ENCODE measurements around the gene CSAD.
A peak's percentile ranks its signal among the peaks of the same experiment; 100 is the strongest.
"Not testable (repeated sequence)": the region's sequence is repeated elsewhere in the genome, so short reads cannot be mapped to it uniquely, and the experiment has no call there.

The CSAD gene

GRCh38 chr12:53197011-53197640 is 16.4 kb upstream of the CSAD start:
- DNase-seq: no peak

DNA sequence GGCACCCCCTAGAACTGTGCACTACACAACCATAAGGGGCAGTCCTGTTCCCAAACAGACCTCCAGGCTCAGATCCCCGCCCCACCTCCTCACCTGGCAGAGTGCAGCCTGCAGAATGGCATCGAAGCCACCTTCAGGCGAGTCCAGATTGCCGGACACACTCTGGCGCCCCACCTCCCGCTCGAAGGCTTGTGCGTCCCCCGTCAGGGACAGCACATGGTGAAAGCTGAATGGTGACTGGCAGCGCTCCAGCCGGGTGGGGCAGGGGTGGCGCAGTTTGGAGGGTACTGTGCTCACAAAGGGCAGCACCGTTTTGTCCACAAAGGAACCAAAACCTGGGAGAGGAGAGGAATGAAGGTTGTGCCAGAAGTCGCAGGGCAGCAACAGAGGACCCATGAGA is 15.8 kb upstream of the CSAD start:
- no peak for DNase-seq

GRCh38 chr12:53195516-53196420 is 15.0 kb upstream of the CSAD start:
- no peak for DNase-seq

DNA sequence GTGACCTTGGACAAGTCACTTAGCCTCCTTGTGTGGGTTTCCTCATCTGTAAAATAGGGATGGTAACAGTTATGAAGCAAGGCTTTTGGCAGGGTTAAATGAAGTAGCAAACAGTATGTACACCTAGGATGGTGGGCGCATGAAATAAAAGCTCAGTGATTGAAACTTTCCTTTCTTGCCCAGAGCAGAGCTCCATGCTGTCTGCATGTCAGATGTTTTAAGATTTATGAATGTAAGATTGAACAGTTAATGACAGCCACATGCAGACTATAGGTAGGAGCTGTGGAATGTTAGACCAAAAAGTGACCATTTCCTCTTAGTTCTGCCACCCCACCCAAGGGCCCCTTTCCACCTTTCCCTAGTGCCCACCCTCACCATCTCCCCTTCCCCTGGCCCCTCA is 14.2 kb upstream of the CSAD start:
- no peak for DNase-seq

DNA sequence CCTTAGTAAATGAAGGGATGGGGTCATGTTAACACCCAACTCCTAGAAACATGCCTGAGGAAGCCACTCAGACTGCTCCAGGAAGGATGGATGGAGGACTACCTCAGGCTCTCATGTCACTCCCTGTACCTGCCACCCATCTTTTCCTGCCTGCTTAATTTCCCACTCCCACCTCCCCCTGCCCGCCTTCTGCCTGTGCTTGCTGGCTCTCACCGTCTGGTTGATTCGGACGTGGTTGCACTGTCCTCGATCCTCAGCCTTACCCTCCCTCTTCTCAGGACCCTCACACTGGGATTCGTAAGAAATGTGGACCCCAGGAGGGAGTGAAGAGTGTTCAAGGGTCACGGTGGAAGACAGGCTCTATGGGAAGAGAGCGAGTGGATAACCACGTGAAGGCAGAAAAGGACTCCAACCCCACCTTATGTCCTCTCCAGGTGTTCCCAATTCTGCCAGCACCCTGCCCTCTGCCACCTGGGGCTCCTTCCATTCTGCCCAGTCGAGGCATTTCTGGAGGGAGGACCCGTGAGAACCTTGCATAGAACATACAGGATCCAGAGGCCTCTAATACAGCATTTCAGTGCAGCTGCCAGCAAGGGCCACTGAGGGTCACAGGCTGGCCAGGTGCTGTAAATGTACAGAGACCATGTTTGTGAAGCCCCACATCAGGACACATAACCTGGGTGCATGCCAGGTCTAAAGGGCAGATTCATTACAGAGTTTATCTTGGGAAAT is 13.4 kb upstream of the CSAD start:
- no peak for DNase-seq

- DNase-seq: no peak
These were observed 12.3 kb upstream of the CSAD start for GRCh38 chr12:53193040-53193439.

DNA sequence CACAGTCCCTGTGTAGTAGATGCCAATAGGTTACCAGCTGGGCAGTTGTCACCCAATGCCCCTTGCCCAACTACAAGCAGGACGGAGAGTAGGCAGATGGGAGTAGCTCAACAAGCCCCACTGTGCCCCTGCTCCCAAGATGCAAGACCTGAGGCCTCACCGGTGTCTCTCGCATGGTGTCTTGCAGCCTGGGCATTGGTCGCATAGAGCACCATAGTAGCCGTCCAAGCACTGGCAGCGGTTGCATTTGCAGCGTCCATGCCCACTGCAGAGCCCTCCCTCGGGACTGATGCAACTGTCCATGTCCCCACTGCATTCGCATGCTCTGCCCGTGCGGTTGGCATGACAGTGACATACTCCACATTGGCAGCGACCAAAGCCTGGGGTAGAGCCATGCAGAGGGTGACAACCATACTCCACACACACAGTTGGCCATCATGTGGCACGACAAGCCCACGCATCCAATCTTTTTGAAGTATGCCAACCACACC is 11.9 kb upstream of the CSAD start:
- DNase-seq: no peak

DNA sequence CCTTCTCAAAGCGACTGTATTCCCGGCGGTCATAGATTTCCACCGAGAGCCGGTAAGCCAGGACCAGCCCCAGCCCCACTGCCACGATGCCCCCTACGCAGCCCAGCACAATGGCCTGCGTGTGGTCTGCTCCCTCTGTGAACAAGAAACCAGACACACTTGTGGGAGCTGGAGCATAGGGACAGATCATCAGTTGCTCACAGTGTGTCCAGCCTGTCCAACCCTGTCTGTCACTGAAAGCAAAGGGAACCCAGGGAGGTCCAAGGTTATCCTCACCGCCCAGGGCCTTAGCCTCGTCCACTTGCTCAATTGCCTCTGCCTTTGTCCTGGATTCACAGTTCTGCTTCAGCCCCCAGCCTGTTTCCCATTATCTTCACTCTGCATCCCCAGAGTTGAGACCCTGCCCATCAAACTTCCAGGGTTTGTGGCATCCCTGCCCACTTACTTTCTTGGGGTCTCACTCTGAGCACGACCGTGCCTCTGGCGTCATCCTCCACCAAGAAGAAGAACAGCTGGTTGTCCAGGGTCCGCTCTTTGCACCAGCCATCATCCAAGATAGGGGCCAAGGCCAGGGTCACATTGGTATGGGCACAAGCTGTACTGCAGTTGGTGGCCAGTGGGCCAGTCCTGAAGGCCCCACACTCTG is 11.3 kb upstream of the CSAD start:
- DNase-seq: no peak

GRCh38 chr12:53191096-53191884 is 10.6 kb upstream of the CSAD start:
- DNase-seq: no peak

- peak; percentile 58 for DNase-seq
These were observed 9.5 kb upstream of the CSAD start for GRCh38 chr12:53190108-53190729.

GRCh38 chr12:53187145-53187899 is 6.6 kb upstream of the CSAD start:
- no peak for DNase-seq

GRCh38 chr12:53186745-53187144 is 6.0 kb upstream of the CSAD start:
- DNase-seq: no peak

DNA sequence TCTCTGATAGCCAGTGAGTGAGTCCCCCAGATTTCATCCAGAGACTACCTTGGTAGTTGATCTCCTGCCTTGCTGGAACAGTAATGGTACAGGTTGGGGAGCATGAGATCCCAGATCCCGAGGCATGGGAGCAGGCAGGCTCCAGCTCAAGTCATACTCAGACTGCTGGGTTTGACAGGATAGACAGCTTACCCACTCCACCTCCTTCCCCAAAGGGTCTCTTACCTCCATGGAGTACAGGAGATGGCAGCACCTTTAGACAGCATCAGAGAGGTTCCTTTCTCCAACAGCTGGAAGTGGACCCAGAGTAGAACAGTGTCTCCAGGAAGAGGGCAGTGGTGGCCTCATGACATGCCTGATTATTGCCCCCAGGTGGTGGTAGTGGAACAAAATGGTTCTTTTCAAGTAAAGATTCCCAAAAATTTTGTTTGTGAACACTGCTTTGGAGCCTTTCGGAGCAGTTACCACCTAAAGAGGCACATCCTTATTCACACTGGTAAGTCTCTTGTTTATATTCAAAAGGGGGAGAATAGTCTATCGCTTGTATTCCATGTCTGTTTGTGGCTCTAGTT is 4.9 kb upstream of the CSAD start:
- no peak for DNase-seq

DNA sequence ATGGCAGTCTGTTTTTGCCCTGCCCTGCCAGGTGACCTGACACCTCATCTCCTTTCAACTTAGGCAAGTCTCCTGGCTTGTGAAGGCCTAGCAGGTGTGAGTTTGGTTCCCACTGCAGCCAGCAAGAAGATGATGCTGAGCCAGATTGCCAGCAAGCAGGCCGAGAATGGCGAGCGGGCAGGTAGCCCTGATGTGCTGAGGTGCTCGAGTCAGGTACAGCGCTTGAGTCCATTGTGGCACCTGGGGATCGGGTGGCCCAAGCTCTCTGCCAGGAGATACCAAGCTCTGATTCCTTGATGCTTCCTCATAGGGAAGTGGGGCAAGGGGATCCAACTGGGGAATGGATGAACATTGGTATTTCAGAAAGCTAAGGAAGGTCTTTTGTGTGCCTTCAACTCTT is 4.1 kb upstream of the CSAD start:
- no peak for DNase-seq

- no peak for DNase-seq
These were observed 2.2 kb upstream of the CSAD start for GRCh38 chr12:53182903-53183302.

DNA sequence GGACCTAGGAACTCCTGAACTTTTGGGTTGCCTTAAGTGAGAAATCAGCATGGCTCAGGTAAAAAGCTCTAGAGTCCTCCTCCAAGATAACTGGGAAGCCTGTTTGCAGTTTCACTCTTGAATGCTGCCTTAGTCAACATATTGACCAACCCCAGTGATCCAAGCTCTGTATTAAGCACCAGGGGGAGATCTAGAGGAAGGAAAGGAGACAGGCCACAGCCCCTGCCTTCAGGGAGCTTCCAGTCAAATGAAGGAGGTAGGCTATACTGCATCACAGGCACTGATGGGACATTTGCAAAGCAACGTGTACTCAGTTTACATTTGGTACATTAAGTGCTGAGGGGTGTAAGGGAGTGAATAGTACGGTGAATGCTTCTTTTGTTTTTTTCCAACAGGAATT is 1.2 kb upstream of the CSAD start:
- DNase-seq: no peak

- DNase-seq: peak; percentile 80
These were observed 363 bp upstream of the CSAD start for GRCh38 chr12:53180931-53181645.

- DNase-seq: no peak
These were observed 972 bp downstream of the CSAD start for GRCh38 chr12:53179687-53180219.

GRCh38 chr12:53178803-53179202 is 1.9 kb downstream of the CSAD start:
- not testable (repeated sequence) for DNase-seq

DNA sequence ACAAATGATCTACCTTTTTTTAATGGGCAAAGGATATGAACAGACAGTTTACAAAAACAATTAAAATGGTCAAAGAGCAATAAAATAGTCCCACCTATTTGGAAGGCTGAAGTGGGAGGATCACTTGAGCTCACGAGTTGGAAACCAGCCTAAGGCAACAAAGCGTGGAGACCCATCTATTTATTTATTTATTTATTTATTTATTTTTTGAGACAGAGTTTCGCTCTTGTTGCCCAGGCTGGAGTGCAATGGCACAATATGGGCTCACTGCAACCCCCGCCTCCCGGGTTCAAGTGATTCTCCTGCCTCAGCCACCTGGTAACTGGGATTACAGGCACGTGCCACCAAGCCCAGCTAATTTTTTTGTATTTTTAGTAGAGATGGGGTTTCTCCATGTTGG is 3.3 kb downstream of the CSAD start:
- DNase-seq: not testable (repeated sequence)

Data from stimulated activated CD4-positive, alpha-beta T cell treated with anti-CD3 and anti-CD28 coated beads, Interleukin-4, amount 100 ng/mL, for 1 hour (primary cell).